ENCODE measurements around the gene OR6S1. TPM values are rescaled to one million over a fixed set of nuclear protein-coding genes. Genes with fewer than 3 reads are reported as not detected.

OR6S1 gene
- total and polyA plus RNA-seq, 2 of the 8 experiments (the other 6 are each of a cell fraction or from before 2014, with no cell fraction given), result not detected

DNA sequence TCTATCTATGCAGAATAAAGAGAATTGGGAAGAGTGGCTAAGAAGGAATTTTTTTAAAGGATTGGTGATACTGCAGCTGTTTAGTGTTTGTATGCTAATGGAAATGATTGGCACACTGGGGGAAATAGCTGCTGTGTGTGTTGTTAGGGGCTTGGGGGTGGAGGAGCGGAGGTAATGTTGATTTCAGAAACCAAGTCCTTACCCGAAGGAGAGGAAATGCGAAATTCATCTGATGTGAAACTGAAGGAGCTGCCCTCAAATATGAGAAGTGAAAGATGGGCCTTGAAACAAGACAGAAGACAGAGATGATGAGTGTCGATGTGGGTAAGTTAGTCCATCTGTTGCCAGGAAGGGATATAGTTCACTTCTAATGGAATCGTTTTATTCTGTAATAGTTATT, 29.1 kb downstream of the OR6S1 start:
- no peak for DNase-seq (ENCODE audit: low read depth in 1 of 2, low spot score in 2 of 2)
- ChIA-PET CTCF (ENCODE audit: partially characterized antibody) (interaction anchor here (0.8 to 3.2 kb wide), 16 partner anchors 10 to 359 kb away, joined by 3 to 21 read pairs (median 5); partner anchors contain the start of genes PARP2 and RNASE4), POLR2A (ENCODE audit: partially characterized antibody) (interaction anchor here (0.7 to 2.2 kb wide), 9 partner anchors 45 to 269 kb away, joined by 3 to 9 read pairs (median 4); partner anchors contain the start of genes APEX1, PARP2 and PNP)
- no peak overlapping the region for H4K5ac ChIP-seq (ENCODE audit: insufficient read length, low read depth, low read length)
- no peak overlapping the region for H3K18ac ChIP-seq (ENCODE audit: extremely low read depth, low read length)
- no peak overlapping the region; a peak in 1 of 4 replicates for H3K4me2 ChIP-seq (ENCODE audit: insufficient read depth in 1 of 2, low read depth in 2 of 2, low read length in 2 of 2)
- no peak overlapping the region for H3K4ac ChIP-seq (replicated peaks; ENCODE audit: insufficient read length, low read depth, low read length)
- H3K9me3 ChIP-seq (ENCODE audit: insufficient read depth in 2 of 2, low read depth in 1 of 2, low read length in 1 of 2), result no peaks in the 10 kb centered on the region
- H2AFZ ChIP-seq (ENCODE audit: low read length), result no peak overlapping the region
- H4K91ac ChIP-seq (replicated peaks; ENCODE audit: insufficient read length, low read length), result no peak overlapping the region
- no peak overlapping the region; a peak in 1 of 7 replicates for H3K9ac ChIP-seq (replicated peaks in 1 of 4; ENCODE audit: extremely low read depth in 1 of 4, low read depth in 3 of 4, low read length in 3 of 4)
- H3K14ac ChIP-seq (ENCODE audit: insufficient read length), result no peak overlapping the region
- H2BK120ac ChIP-seq (replicated peaks; ENCODE audit: low read depth, low read length), result no peak overlapping the region
- no peaks in the 10 kb centered on the region for H3K79me1 ChIP-seq (ENCODE audit: low read depth, low read length)
- no peak overlapping the region for H3K56ac ChIP-seq (replicated peaks; ENCODE audit: insufficient read length, low read depth, low read length)
- H3K23ac ChIP-seq (ENCODE audit: insufficient read length), result no peak overlapping the region
- H3K27me3 ChIP-seq (replicated peaks in 1 of 4; ENCODE audit: control insufficient read depth in 3 of 4, extremely low read depth in 1 of 4, insufficient read depth in 3 of 4, low read length in 3 of 4), result no peaks in the 10 kb centered on the region
- no peak overlapping the region for H3K27ac ChIP-seq (ENCODE audit: low read depth, low read length)
- H2BK12ac ChIP-seq (ENCODE audit: low read depth, low read length), result no peak overlapping the region
- H3K79me2 ChIP-seq (ENCODE audit: control insufficient read depth in 1 of 2, insufficient read depth in 2 of 2, low read length in 2 of 2), result no peaks in the 10 kb centered on the region
- whole genome bisulfite sequencing, 2 experiments (ENCODE audit: extremely low coverage in 1 of 2, insufficient coverage in 1 of 2, insufficient read length in 1 of 2, insufficient replicate concordance in 2 of 2, low coverage in 1 of 2, low lambda C conversion rate in 2 of 2, missing lambda C conversion rate in 1 of 2), result 73% methylated on average over 5 of the region's 5 CpGs; no CpG with 5 or more reads in 1 of the 2 experiments
- no peak overlapping the region for H2AK5ac ChIP-seq (ENCODE audit: low read depth, low read length)
- no peak for FAIRE-seq
- no peaks in the 10 kb centered on the region for H3K36me3 ChIP-seq (ENCODE audit: control insufficient read depth in 2 of 4, insufficient read depth in 4 of 4, low read length in 3 of 4)
- no peak overlapping the region for H4K8ac ChIP-seq (ENCODE audit: extremely low read depth, insufficient read depth, low read length)
- no peaks in the 10 kb centered on the region for H4K20me1 ChIP-seq (replicated peaks in 1 of 2; ENCODE audit: control insufficient read depth in 1 of 2, insufficient read depth in 2 of 2, low read length in 2 of 2)
- no peak overlapping the region for H2BK20ac ChIP-seq (ENCODE audit: low read length)
- peaks cover 4% of the 10 kb centered on the region for H3K23me2 ChIP-seq (ENCODE audit: low read depth, low read length)
- no peak overlapping the region for H2BK5ac ChIP-seq (ENCODE audit: low read depth, low read length)
- H3K4me3 ChIP-seq (ENCODE audit: extremely low read depth in 1 of 4, insufficient read depth in 2 of 4, low read depth in 3 of 4, low read length in 4 of 4), result 0 out of 8 replicates have a peak overlapping the region, but pooled peaks of 1 of the 4 experiments have one; percentile 96
- no peak overlapping the region for H2BK15ac ChIP-seq (ENCODE audit: low read length)
- peaks cover 0 to 2% (median 0%) of the 10 kb centered on the region in 4 experiments; a peak in 2 of 7 replicates for H3K4me1 ChIP-seq (replicated peaks in 1 of 4; ENCODE audit: control insufficient read depth in 3 of 4, insufficient read depth in 4 of 4, low read length in 3 of 4)
- no peak for TF ChIP-seq POLR2A (IDR thresholded peaks at IDR 0.05; ENCODE audit: control extremely low read depth in 1 of 2, low read depth in 2 of 2, low read length in 2 of 2)
- no peak for TF ChIP-seq FOSL1 (IDR thresholded peaks at IDR 0.05; ENCODE audit: insufficient read depth, low read depth, low read length)
- no peak for TF ChIP-seq JUND (IDR thresholded peaks at IDR 0.05; ENCODE audit: low read length)
- TF ChIP-seq TEAD4 (IDR thresholded peaks at IDR 0.05; ENCODE audit: low read depth, low read length), result no peak
